IMR-90 (cell line): ENCODE measurements around the gene CSTB. TPM values are rescaled to one million over a fixed set of nuclear protein-coding genes. Genes with fewer than 3 reads are reported as not detected.

ENCODE experiments used
- ATAC-seq: fragments of 200-7000 bp; cut with Tn5 transposase; 2 replicates; pipeline ENCODE4 v1.9.1; 2020; ENCODE audit warnings: low read depth, mild to moderate bottlenecking, moderate library complexity
- BruUV-seq: library from RNA; stranded (reverse); fragments of 400-500 nt; replicated peaks from 2 replicates; lab custom pipeline; 2021; lab: Mats Ljungman, UMichigan
- CTCF ChIA-PET: fragments of 300-600 bp; formaldehyde crosslinking; extraction: SDS; loops from one replicate; lab custom pipeline; 2021; ENCODE audit warnings: antibody characterized with exemption; lab: Yijun Ruan, JAX
- POLR2A ChIA-PET: fragments of 300-600 bp; sonication (Branson Sonifier 250); formaldehyde crosslinking; loops from one replicate; lab custom pipeline; 2022; ENCODE audit warnings: antibody characterized with exemption; ENCODE audit not compliant: unreplicated experiment; lab: Charles Lee
- DNase-seq: peaks from one replicate; pipeline ENCODE4 v3.0.0; 2013
- H2AFZ ChIP-seq: replicated peaks from 2 replicates; pipeline ENCODE3; 2013; ENCODE audit warnings: low read length, mild to moderate bottlenecking; ENCODE audit not compliant: poor library complexity
- H2AK5ac ChIP-seq: 2 replicates; pipeline ENCODE4 v1.6.1; 2013; ENCODE audit warnings: low read depth, low read length, inconsistent platforms
- H2AK9ac ChIP-seq: replicated peaks from 2 replicates; pipeline ENCODE3; 2013; ENCODE audit warnings: mild to moderate bottlenecking, low read depth, low read length, moderate library complexity; ENCODE audit not compliant: poor library complexity
- H2BK120ac ChIP-seq: 2 replicates; pipeline ENCODE4 v1.6.1; 2013; ENCODE audit warnings: low read depth, low read length, inconsistent platforms
- H2BK15ac ChIP-seq: 3 replicates; pipeline ENCODE4 v1.6.1; 2013; ENCODE audit warnings: low read depth, low read length, inconsistent platforms
- H2BK20ac ChIP-seq: 2 replicates; pipeline ENCODE4 v1.6.1; 2013; ENCODE audit warnings: low read depth, mild to moderate bottlenecking, inconsistent platforms, low read length, moderate library complexity
- H2BK5ac ChIP-seq: 2 replicates; pipeline ENCODE4 v1.6.1; 2013; ENCODE audit warnings: mild to moderate bottlenecking, low read depth, low read length, inconsistent platforms; ENCODE audit not compliant: poor library complexity, severe bottlenecking
- H3K14ac ChIP-seq: replicated peaks from 2 replicates; pipeline ENCODE4 v1.6.1; 2013; ENCODE audit warnings: low read depth, low read length, inconsistent platforms
- H3K18ac ChIP-seq: 2 replicates; pipeline ENCODE4 v1.6.1; 2013; ENCODE audit warnings: low read depth, low read length, control low read depth
- H3K23ac ChIP-seq: 2 replicates; pipeline ENCODE4 v1.6.1; 2013; ENCODE audit warnings: low read depth, low read length, inconsistent platforms
- H3K27ac ChIP-seq: 2 replicates; pipeline ENCODE4 v1.5.1; 2013; ENCODE audit warnings: mild to moderate bottlenecking, control low read depth, low read length; ENCODE audit not compliant: insufficient read depth
- H3K27me3 ChIP-seq: 2 replicates; pipeline ENCODE4 v1.6.1; 2013; ENCODE audit warnings: low read length; ENCODE audit not compliant: control insufficient read depth, insufficient read depth
- H3K36me3 ChIP-seq: 2 replicates; pipeline ENCODE4 v1.6.1; 2013; ENCODE audit warnings: low read length, mixed read lengths; ENCODE audit not compliant: control insufficient read depth, insufficient read depth
- H3K4ac ChIP-seq: 2 replicates; pipeline ENCODE4 v1.6.1; 2013; ENCODE audit warnings: low read depth, low read length, inconsistent platforms
- H3K4me1 ChIP-seq: 2 replicates; pipeline ENCODE4 v1.6.1; 2013; ENCODE audit warnings: low read length, mixed read lengths; ENCODE audit not compliant: control insufficient read depth, insufficient read depth
- H3K4me2 ChIP-seq: 2 replicates; pipeline ENCODE4 v1.6.1; 2013; ENCODE audit warnings: low read depth, mild to moderate bottlenecking, control low read depth, low read length, moderate library complexity
- H3K4me3 ChIP-seq: 2 replicates; pipeline ENCODE4 v1.5.1; 2013; ENCODE audit warnings: low read depth, mild to moderate bottlenecking, control low read depth, low read length, moderate library complexity; ENCODE audit not compliant: insufficient read depth
- H3K56ac ChIP-seq: 2 replicates; pipeline ENCODE4 v1.6.1; 2013; ENCODE audit warnings: low read length, inconsistent platforms; ENCODE audit not compliant: insufficient read depth; ENCODE audit errors: extremely low read depth
- H3K79me1 ChIP-seq, 2 experiments: 2 replicates each; pipeline ENCODE4 v1.6.1; 2013; ENCODE audit warnings: low read length in 2 of 2, inconsistent platforms in 1 of 2, low read depth in 1 of 2
- H3K9ac ChIP-seq: 2 replicates; pipeline ENCODE4 v1.6.1; 2013; ENCODE audit warnings: low read depth, low read length, control low read depth
- H3K9me1 ChIP-seq: 2 replicates; pipeline ENCODE4 v1.6.1; 2013; ENCODE audit warnings: low read length, inconsistent platforms; ENCODE audit not compliant: insufficient read depth
- H3K9me3 ChIP-seq: 2 replicates; pipeline ENCODE4 v1.6.1; 2013; ENCODE audit warnings: low read length; ENCODE audit not compliant: control insufficient read depth, insufficient read depth
- H4K20me1 ChIP-seq: 2 replicates; pipeline ENCODE4 v1.6.1; 2013; ENCODE audit warnings: low read length, inconsistent platforms; ENCODE audit not compliant: insufficient read depth
- H4K5ac ChIP-seq: 2 replicates; pipeline ENCODE4 v1.6.1; 2013; ENCODE audit warnings: mild to moderate bottlenecking, low read depth, low read length, control low read depth
- H4K8ac ChIP-seq, 2 experiments: 2 replicates each; pipeline ENCODE4 v1.6.1; 2013; ENCODE audit warnings: low read depth in 2 of 2, low read length in 2 of 2, control low read depth in 1 of 2, inconsistent platforms in 1 of 2
- H4K91ac ChIP-seq: 2 replicates; pipeline ENCODE4 v1.6.1; 2013; ENCODE audit warnings: low read depth, low read length, inconsistent platforms; ENCODE audit not compliant: insufficient read depth
- BHLHE40 ChIP-seq: fragments of 150-350 bp; IDR thresholded peaks from 2 replicates; pipeline ENCODE4 v1.6.1; 2016; ENCODE audit warnings: mild to moderate bottlenecking, low read depth, low read length
- CHD1 ChIP-seq: IDR thresholded peaks from 2 replicates; pipeline ENCODE4 v1.6.1; 2012; ENCODE audit warnings: low read depth, low read length, improper control_type of control experiment
- MAFK ChIP-seq: IDR thresholded peaks from 2 replicates; pipeline ENCODE4 v1.6.1; 2012; ENCODE audit warnings: low read depth, low read length, improper control_type of control experiment
- MAZ ChIP-seq: IDR thresholded peaks from 2 replicates; pipeline ENCODE4 v1.6.1; 2012; ENCODE audit warnings: low read depth, mild to moderate bottlenecking, low read length, improper control_type of control experiment, moderate library complexity, borderline replicate concordance
- MXI1 ChIP-seq: IDR thresholded peaks from 2 replicates; pipeline ENCODE4 v1.6.1; 2012; ENCODE audit warnings: low read depth, mild to moderate bottlenecking, low read length, moderate library complexity, borderline replicate concordance
- NFE2L2 ChIP-seq: fragments of 150-350 bp; IDR thresholded peaks from 2 replicates; pipeline ENCODE4 v1.6.1; 2016; ENCODE audit warnings: low read depth, mild to moderate bottlenecking, low read length
- WGBS, 2 experiments: methylation state at CpG; one replicate each; pipeline versions ENCODE4 v1.1.5 to v1.1.7; 2013; ENCODE audit warnings: missing lambda C conversion rate in 2 of 2; ENCODE audit not compliant: insufficient read length in 1 of 2; ENCODE audit errors: extremely low coverage in 2 of 2; 5-methylcytosine and 5-hydroxymethylcytosine counted together
- dilution Hi-C: fragments of 300-500 bp; cut with HindIII; formaldehyde crosslinking; loops from one replicate; pipeline ENCODE4 v1.14.3; 2018; ENCODE audit warnings: low sequenced_read_pairs; ENCODE audit not compliant: unreplicated experiment
- in situ Hi-C: fragments of 300-500 bp; cut with MboI; formaldehyde crosslinking; loops from 3 replicates; pipeline ENCODE4 v1.14.3; 2019; ENCODE audit warnings: low sequenced_read_pairs, inconsistent platforms, mixed read lengths
- intact Hi-C: fragments of 100-400 bp; cut with micrococcal nuclease; formaldehyde crosslinking; loops from 2 replicates; pipeline ENCODE4 v1.10.0; 2022
- polyA plus RNA-seq, 3 experiments: library from polyadenylated mRNA; depleted of rRNA; stranded (reverse); fragments of >200 nt; gene quantifications; 2 replicates each; pipeline ENCODE4 v1.2.3, GENCODE V29; 2012; ENCODE audit warnings: low replicate concordance in 1 of 3
- total RNA-seq: library from RNA; depleted of rRNA; stranded (reverse); fragments of >200 nt; gene quantifications from 2 replicates; pipeline ENCODE4 v1.2.3, GENCODE V29; 2012

Gene CSTB
- total and polyA plus RNA-seq, 2 of the 4 experiments (the other 2 are of a cell fraction) = 6.1 to 71.7 TPM

- peak; percentile 75 for DNase-seq
- H3K4me2 ChIP-seq = no peak overlapping the region
Measured at GRCh38 chr21:43767984-43768867, 7.9 kb downstream of the CSTB start.

More at GRCh38 chr21:43767984-43768867, 7.9 kb downstream of the CSTB start:
- Histone ChIP-seq H3K23ac (no peak overlapping the region), H2AK5ac (peak overlapping the region; percentile 92), H3K27me3 (no peaks in the 10 kb centered on the region), H2BK15ac (no peak overlapping the region; the same call in 1 of the 3 replicates), H2AK9ac (peak overlapping the region; percentile 98), H3K9me3 (no peaks in the 10 kb centered on the region), H3K27ac (peak overlapping the region; percentile 19), H2BK120ac (peak overlapping the region; percentile 59), H4K8ac (peak overlapping the region; percentile 94), H3K9ac (peak overlapping the region; percentile 22), H4K20me1 (no peaks in the 10 kb centered on the region), H3K4ac (peak overlapping the region; percentile 93), H2AFZ (peak overlapping the region; percentile 76), H3K9me1 (peaks cover 9% of the 10 kb centered on the region), H3K56ac (no peak overlapping the region), H3K79me1 (peaks cover 0 to 2% of the 10 kb centered on the region in 2 experiments; a peak in 2 of 4 replicates), H2BK5ac (peak overlapping the region; percentile 68), H3K4me3 (no peak overlapping the region), H4K91ac (peak overlapping the region; percentile 89), H3K36me3 (peaks cover 5% of the 10 kb centered on the region), H3K18ac (peak overlapping the region; percentile 75; the same call in 1 of the 2 replicates), H3K4me1 (peaks cover 14% of the 10 kb centered on the region), H4K5ac (peak overlapping the region; percentile 91), H2BK20ac (peak overlapping the region; percentile 40), H3K14ac (peak overlapping the region; percentile 65)
- dilution Hi-C loops (no loop called here), intact Hi-C loops (no loop called here), in situ Hi-C loops (no loop called here)
- peak; percentile 71 for ATAC-seq
- no TSS peak for BruUV-seq
- 79% methylated on average over 15 of the region's 34 CpGs; no CpG with 5 or more reads in 1 of the 2 experiments for WGBS, 2 experiments
- POLR2A ChIA-PET = no interaction called here
- TF ChIP-seq MXI1 (no peak), MAFK (peak; percentile 30; the same call in 1 of the 2 replicates), MAZ (no peak), NFE2L2 (peak; percentile 90), CHD1 (no peak), BHLHE40 (no peak)
- CTCF ChIA-PET = no interaction called here
